ENCODE measurements around the gene SRSF3.
"Not testable (repeated sequence)": the region's sequence is repeated elsewhere in the genome, so short reads cannot be mapped to it uniquely, and the experiment has no call there.

Gene SRSF3

DNA sequence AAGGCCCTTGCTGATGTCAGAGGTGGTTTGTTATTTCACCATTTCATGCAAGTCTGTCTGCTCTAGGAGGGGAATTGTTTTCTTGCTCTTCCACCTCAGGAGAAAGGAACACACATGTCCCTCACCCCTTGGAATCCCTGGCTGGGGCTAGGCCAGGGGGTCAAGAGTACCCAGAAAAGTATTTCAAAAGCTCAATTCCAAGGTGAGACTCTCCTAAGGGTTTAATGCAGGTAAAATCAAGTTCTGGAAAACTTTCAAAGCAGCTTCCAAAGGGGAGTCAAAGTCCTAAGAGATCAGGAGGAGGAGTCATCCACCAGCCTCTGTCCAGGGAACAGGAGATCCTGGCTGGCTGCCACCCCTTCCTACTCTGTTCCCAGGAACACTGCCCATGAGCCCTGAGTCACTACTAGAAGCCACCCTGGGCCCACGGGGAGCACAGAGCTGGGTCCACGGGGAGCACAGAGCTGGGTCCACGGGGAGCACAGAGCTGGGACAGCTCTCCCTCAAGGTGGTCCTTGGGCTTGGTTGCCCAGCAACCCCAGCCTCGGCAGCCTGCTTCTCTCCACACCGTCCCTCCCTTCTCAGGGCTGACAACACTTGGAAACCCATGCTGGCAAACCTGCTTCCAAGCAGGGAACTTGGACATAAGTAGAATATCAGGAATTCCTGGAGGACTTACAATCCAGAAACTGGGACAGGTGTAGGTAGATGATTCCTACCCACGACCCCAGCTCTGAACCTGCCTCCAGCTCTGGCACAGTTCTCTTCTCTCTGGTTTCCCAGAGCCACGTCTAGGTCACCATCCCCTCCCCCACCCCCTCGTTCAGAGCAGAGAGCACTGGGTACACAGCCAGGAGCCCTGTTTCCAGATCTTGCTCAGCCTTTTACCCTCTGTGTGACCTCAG is 49.0 kb downstream of the SRSF3 start:
- DNase-seq = peak in 20 of 51 donors; percentile 6 to 62 (median 31)

DNA sequence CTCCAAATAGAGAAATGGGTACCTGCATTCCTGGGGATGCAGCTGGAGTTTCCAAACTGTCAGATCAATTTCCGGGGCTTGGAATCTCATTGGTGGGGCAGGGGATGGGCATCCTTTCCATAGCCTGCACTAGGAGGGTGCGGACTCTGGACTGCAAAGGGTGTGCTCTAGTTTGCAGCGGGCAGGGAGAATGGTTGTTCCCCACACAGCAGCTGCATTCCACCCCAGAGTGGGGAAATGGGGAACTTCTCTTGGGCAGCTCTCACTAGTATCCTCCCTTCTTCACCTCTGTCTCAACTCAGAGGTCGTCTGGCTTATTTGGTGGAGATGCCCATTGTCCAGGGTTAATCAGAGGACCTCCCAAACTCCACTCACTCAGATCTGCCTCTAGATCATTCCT is 49.8 kb downstream of the SRSF3 start:
- no peak for DNase-seq

DNA sequence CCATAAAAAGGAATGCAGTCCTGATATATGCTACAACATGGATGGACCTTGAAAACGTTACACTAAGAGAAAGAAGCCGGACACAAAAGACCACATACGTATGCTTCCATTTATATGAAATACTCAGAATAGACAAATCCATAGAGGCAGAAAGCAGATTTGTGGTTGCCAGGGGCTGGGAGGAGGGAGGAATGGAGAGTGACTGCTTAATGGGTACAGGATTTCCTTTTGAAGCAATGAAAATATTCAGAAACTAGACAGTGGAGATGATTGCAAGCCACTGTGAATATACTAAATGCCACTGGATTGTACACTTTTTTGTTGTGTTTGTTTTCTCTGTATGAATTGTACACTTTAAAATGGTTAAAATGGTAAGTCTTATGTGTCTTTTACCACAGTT is 54.9 kb downstream of the SRSF3 start:
- no peak for DNase-seq

DNA sequence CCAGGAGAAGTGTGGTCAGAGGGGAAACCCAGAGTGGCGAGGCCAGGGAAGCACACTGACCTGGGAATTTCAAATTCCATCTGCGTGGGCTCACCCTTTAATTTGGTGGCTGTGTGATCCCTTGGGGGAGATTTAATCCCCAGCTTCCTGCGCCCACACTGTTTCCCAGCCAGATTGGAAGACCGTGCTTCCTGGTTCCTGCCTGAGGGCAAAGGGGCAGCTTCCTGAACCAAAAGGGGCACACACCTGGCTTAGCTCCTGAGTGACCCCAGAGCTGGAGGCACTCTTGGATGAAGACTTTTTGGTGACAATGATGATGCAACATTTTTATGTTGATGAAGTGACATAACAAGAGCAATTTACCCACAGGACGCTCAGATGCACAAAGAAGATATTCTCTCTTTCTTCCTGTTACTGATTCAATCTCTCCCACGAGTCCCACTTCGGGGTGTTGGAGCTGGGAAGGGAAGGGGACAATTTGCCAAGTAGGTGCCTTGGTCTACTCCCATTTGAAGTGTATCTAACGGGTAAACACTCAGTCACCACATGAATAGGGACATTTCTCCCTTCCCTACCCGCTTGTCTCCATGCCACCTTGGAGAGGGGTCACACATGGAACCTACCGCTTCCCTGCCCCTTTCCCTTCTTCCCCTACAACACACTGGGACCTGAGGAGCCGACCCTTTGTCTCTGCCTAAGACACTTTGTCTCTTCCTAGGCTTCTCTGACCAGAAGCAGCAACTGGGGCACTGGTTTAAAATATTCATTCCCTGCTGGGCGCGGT is 55.7 kb downstream of the SRSF3 start:
- no peak for DNase-seq

DNA sequence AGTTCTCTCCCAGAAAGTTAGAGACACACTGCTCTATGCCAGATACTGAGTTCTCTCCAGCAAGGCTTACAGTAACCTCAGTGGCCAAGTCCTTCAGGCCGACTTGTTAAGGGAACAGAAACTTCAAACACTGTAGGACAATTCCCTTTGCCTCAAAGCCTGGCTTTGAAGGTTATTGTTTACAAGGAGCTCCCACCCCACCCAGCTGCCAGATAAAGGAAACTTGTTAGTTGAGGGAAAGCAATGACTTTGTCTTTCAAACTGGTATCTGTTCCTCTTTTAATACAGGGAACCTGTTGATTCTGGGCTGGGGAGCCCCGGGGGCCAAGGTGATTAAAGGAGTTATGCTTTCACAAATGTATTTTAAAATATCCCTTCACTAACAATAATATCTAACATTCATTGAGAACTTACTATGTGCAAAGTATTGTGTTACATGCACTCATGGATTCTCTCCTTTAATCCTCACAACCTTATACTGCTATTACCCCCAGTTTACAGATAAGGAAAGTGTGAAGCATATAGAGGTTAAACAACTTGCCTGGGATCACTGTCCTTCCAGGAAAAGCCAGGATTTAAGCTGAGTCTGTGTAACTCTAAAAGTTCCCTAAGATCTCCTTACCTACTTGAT is 56.8 kb downstream of the SRSF3 start:
- no peak for DNase-seq

DNA sequence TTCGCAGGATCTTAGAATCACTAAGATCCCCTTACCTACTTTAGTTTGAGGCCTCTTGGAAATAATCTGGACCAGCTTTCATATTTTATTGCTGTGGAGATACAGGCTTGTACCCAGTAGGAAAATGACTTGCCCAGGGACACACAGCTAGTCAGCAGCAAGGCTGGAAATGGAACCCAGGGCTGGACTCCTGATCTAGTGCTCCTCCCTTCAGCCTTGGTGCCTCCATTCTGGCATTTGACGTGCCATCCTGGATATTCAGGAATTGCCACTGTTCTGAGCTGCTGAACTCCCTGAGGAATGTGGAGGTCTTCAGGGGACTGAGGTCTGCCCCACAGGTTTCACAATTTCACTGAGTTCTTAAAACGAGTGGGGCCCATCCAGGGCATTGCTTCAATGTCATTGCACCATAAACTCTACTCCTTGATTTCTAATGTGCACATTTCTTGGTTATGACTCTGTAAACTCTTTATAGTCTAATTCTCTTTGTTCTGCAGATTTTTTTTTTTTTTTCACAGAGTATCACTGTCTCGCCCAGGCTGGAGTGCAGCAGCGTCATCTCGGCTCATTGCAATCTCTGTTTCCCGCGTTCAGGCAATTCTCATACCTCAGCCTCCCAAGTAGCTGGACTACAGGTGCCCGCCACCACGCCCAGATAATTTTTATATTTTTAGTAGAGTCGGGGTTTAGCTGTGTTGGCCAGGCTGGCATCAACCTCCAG is 57.7 kb downstream of the SRSF3 start:
- no peak for DNase-seq

DNA sequence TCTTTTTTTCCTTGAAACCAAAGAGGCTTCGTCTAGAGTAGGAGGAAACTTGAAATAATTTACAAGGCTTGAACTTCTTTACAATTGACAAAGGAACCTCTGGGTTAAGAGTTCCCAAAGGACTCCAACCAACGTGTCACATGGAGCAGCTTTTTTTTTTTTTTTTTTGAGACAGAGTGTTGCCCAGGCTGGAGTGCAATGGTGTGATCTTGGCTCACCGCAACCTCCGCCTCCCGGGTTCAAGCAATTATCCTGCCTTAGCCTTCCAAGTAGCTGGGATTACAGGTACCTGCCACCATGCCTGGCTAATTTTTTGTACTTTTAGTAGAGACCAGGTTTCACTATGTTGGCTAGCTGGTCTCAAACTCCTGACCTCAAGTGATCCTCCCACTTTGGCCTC is 60.3 kb downstream of the SRSF3 start:
- not testable (repeated sequence) for DNase-seq
